ENCODE results near the gene GP9. TPM values are rescaled to one million over a fixed set of nuclear protein-coding genes. Genes with fewer than 3 reads are reported as not detected.

Gene GP9
- total RNA-seq, 1 experiment from 2014 or later, result not detected

- no peak for DNase-seq
- CTCF ChIA-PET, result interaction anchor here (1.1 kb wide), 1 partner anchor 66 kb away, joined by 4 read pairs; no protein-coding TSS in a partner anchor
These were observed 24.1 kb upstream of the GP9 start for GRCh38 chr3:129036222-129037092.

GRCh38 chr3:129037093-129037419 is 23.5 kb upstream of the GP9 start:
- Mint-ChIP-seq H3K9me3 (ENCODE audit: low read depth, unreplicated experiment) (no peaks in the 10 kb centered on the region), H3K4me3 (ENCODE audit: low read depth, unreplicated experiment) (no peak overlapping the region), H3K27ac (ENCODE audit: unreplicated experiment) (no peak overlapping the region), H3K36me3 (ENCODE audit: insufficient read depth, unreplicated experiment) (no peaks in the 10 kb centered on the region), H3K4me1 (ENCODE audit: low read depth, unreplicated experiment) (peaks cover 8% of the 10 kb centered on the region), H3K27me3 (ENCODE audit: unreplicated experiment) (peaks cover 73% of the 10 kb centered on the region)
- TF ChIP-seq CTCF (IDR thresholded peaks at IDR 0.05; ENCODE audit: unreplicated experiment), result no peak
- BruUV-seq (replicated peaks), result no TSS peak
- no peak for DNase-seq
- CTCF ChIA-PET, result interaction anchor here (1.1 to 1.2 kb wide), 2 partner anchors 17 to 67 kb away, joined by 4 to 7 read pairs; no protein-coding TSS in a partner anchor
- intact Hi-C loops (cut with micrococcal nuclease; ENCODE audit: unreplicated experiment), result no loop called here

More at GRCh38 chr3:129036222-129037092, 24.1 kb upstream of the GP9 start:
- Mint-ChIP-seq H3K36me3 (ENCODE audit: insufficient read depth, unreplicated experiment) (no peaks in the 10 kb centered on the region), H3K27me3 (ENCODE audit: unreplicated experiment) (peaks cover 67% of the 10 kb centered on the region), H3K27ac (ENCODE audit: unreplicated experiment) (no peak overlapping the region), H3K4me1 (ENCODE audit: low read depth, unreplicated experiment) (peaks cover 8% of the 10 kb centered on the region), H3K4me3 (ENCODE audit: low read depth, unreplicated experiment) (no peak overlapping the region), H3K9me3 (ENCODE audit: low read depth, unreplicated experiment) (no peaks in the 10 kb centered on the region)
- intact Hi-C loops (cut with micrococcal nuclease; ENCODE audit: unreplicated experiment), result no loop called here
- no TSS peak for BruUV-seq (replicated peaks)
- TF ChIP-seq CTCF (IDR thresholded peaks at IDR 0.05; ENCODE audit: unreplicated experiment), result no peak

GRCh38 chr3:129038121-129038855 is 22.3 kb upstream of the GP9 start:
- CTCF ChIA-PET, result interaction anchor here (0.6 to 1.2 kb wide), 3 partner anchors 15 to 301 kb away, joined by 3 to 7 read pairs (median 4); no protein-coding TSS in a partner anchor
- H3K36me3 Mint-ChIP-seq (ENCODE audit: insufficient read depth, unreplicated experiment), result no peaks in the 10 kb centered on the region
- no peak for TF ChIP-seq CTCF (IDR thresholded peaks at IDR 0.05; ENCODE audit: unreplicated experiment)
- no peak overlapping the region for H3K27ac Mint-ChIP-seq (ENCODE audit: unreplicated experiment)
- no peaks in the 10 kb centered on the region for H3K9me3 Mint-ChIP-seq (ENCODE audit: low read depth, unreplicated experiment)
- no TSS peak for BruUV-seq (replicated peaks)
- no peak overlapping the region for H3K4me3 Mint-ChIP-seq (ENCODE audit: low read depth, unreplicated experiment)
- intact Hi-C loops (cut with micrococcal nuclease; ENCODE audit: unreplicated experiment), result no loop called here
- H3K27me3 Mint-ChIP-seq (ENCODE audit: unreplicated experiment), result peaks cover 77% of the 10 kb centered on the region
- no peak for DNase-seq
- peaks cover 8% of the 10 kb centered on the region for H3K4me1 Mint-ChIP-seq (ENCODE audit: low read depth, unreplicated experiment)

- peaks cover 8% of the 10 kb centered on the region for H3K4me1 Mint-ChIP-seq (ENCODE audit: low read depth, unreplicated experiment)
- CTCF ChIA-PET, result interaction anchor here (0.8 to 1.4 kb wide), 3 partner anchors 14 to 122 kb away, joined by 4 to 6 read pairs (median 5); no protein-coding TSS in a partner anchor
- BruUV-seq (replicated peaks), result no TSS peak
- H3K36me3 Mint-ChIP-seq (ENCODE audit: insufficient read depth, unreplicated experiment), result no peaks in the 10 kb centered on the region
- no peaks in the 10 kb centered on the region for H3K9me3 Mint-ChIP-seq (ENCODE audit: low read depth, unreplicated experiment)
- no peak overlapping the region for H3K4me3 Mint-ChIP-seq (ENCODE audit: low read depth, unreplicated experiment)
- TF ChIP-seq CTCF (IDR thresholded peaks at IDR 0.05; ENCODE audit: unreplicated experiment), result no peak
- H3K27ac Mint-ChIP-seq (ENCODE audit: unreplicated experiment), result no peak overlapping the region
- peak; percentile 73 for DNase-seq
- H3K27me3 Mint-ChIP-seq (ENCODE audit: unreplicated experiment), result peaks cover 76% of the 10 kb centered on the region
- intact Hi-C loops (cut with micrococcal nuclease; ENCODE audit: unreplicated experiment), result no loop called here
These were observed 21.1 kb upstream of the GP9 start for GRCh38 chr3:129039271-129040038.
